ENCODE data around the gene VPS13A. TPM values are rescaled to one million over a fixed set of nuclear protein-coding genes. Genes with fewer than 3 reads are reported as not detected.

The VPS13A gene
- total RNA-seq, 1 donor from 2014 or later: 19.5 TPM

- Histone ChIP-seq H3K36me3 (ENCODE audit: control insufficient read depth, insufficient read depth, low read length) (no peaks in the 10 kb centered on the region), H3K27me3 (ENCODE audit: control insufficient read depth, insufficient read depth, low read length) (no peaks in the 10 kb centered on the region), H3K4me3 (ENCODE audit: low read depth, low read length) (no peak overlapping the region)
- no peak for TF ChIP-seq CTCF (IDR thresholded peaks at IDR 0.05; ENCODE audit: insufficient read depth, low read length, severe bottlenecking)
- no peak for DNase-seq (ENCODE audit: low read depth)
- no peak for FAIRE-seq
Observed at GRCh38 chr9:77283991-77284390, 106.7 kb downstream of the VPS13A start.

- H3K36me3 ChIP-seq (ENCODE audit: control insufficient read depth, insufficient read depth, low read length): no peaks in the 10 kb centered on the region
- FAIRE-seq: no peak
Observed at GRCh38 chr9:77284616-77285015, 107.3 kb downstream of the VPS13A start.

GRCh38 chr9:77290373-77290772 lies 113.0 kb downstream of the VPS13A start:
- no peak for FAIRE-seq

More at GRCh38 chr9:77284616-77285015, 107.3 kb downstream of the VPS13A start:
- no peak overlapping the region for H3K4me3 ChIP-seq (ENCODE audit: low read depth, low read length)
- no peak for DNase-seq (ENCODE audit: low read depth)
- no peak for TF ChIP-seq CTCF (IDR thresholded peaks at IDR 0.05; ENCODE audit: insufficient read depth, low read length, severe bottlenecking)
- H3K27me3 ChIP-seq (ENCODE audit: control insufficient read depth, insufficient read depth, low read length): no peaks in the 10 kb centered on the region

GRCh38 chr9:77291714-77292113 lies 114.4 kb downstream of the VPS13A start:
- Histone ChIP-seq H3K27me3 (ENCODE audit: control insufficient read depth, insufficient read depth, low read length) (no peaks in the 10 kb centered on the region), H3K4me3 (ENCODE audit: low read depth, low read length) (no peak overlapping the region), H3K36me3 (ENCODE audit: control insufficient read depth, insufficient read depth, low read length) (no peaks in the 10 kb centered on the region)
- peak; percentile 56 for TF ChIP-seq CTCF (IDR thresholded peaks at IDR 0.05; ENCODE audit: insufficient read depth, low read length, severe bottlenecking)
- DNase-seq (ENCODE audit: low read depth) (peak; percentile 47), FAIRE-seq (peak; percentile 85)

More at GRCh38 chr9:77290373-77290772, 113.0 kb downstream of the VPS13A start:
- no peaks in the 10 kb centered on the region for H3K27me3 ChIP-seq (ENCODE audit: control insufficient read depth, insufficient read depth, low read length)
- no peaks in the 10 kb centered on the region for H3K36me3 ChIP-seq (ENCODE audit: control insufficient read depth, insufficient read depth, low read length)
- DNase-seq (ENCODE audit: low read depth): no peak
- H3K4me3 ChIP-seq (ENCODE audit: low read depth, low read length): no peak overlapping the region
- TF ChIP-seq CTCF (IDR thresholded peaks at IDR 0.05; ENCODE audit: insufficient read depth, low read length, severe bottlenecking): no peak

GRCh38 chr9:77293949-77294348 lies 116.6 kb downstream of the VPS13A start:
- H3K4me3 ChIP-seq (ENCODE audit: low read depth, low read length): no peak overlapping the region
- TF ChIP-seq CTCF (IDR thresholded peaks at IDR 0.05; ENCODE audit: insufficient read depth, low read length, severe bottlenecking): no peak
- no peaks in the 10 kb centered on the region for H3K36me3 ChIP-seq (ENCODE audit: control insufficient read depth, insufficient read depth, low read length)
- DNase-seq (ENCODE audit: low read depth): no peak
- no peak for FAIRE-seq
- no peaks in the 10 kb centered on the region for H3K27me3 ChIP-seq (ENCODE audit: control insufficient read depth, insufficient read depth, low read length)

GRCh38 chr9:77304543-77304942 lies 127.2 kb downstream of the VPS13A start:
- no peak for DNase-seq (ENCODE audit: low read depth)
- Histone ChIP-seq H3K36me3 (ENCODE audit: control insufficient read depth, insufficient read depth, low read length) (peaks cover 1% of the 10 kb centered on the region), H3K27me3 (ENCODE audit: control insufficient read depth, insufficient read depth, low read length) (no peaks in the 10 kb centered on the region), H3K4me3 (ENCODE audit: low read depth, low read length) (no peak overlapping the region)
- TF ChIP-seq CTCF (IDR thresholded peaks at IDR 0.05; ENCODE audit: insufficient read depth, low read length, severe bottlenecking): no peak
- no peak for FAIRE-seq

All from bronchial epithelial cell (primary cell).